GM21390 (cell line): ENCODE results near the gene TNFRSF1A.

Experiments used
- ATAC-seq: cut with Tn5 transposase; IDR thresholded peaks from one replicate; pipeline ENCODE4 v1.9.1; 2021; ENCODE audit not compliant: unreplicated experiment

TNFRSF1A gene

DNA sequence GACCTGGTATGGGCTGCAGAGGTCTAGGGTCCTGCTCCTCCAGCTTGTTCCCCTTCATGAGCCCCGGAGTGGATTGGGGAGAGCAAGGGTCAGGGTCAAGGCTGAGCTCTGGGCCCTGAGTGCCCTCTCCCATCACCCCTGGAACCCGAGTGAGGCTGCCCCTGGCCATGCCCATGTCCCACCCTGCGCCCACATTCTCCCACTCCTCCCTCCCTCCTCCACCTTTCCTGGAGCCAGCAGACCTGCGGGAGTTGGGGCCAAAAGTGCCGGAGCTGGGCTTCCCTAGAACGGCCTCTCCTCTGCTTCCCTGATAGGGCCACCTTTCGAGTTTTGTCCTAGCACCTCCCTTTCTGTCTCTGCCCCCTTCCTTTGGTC is 32.9 kb upstream of the TNFRSF1A start:
- no peak for ATAC-seq

DNA sequence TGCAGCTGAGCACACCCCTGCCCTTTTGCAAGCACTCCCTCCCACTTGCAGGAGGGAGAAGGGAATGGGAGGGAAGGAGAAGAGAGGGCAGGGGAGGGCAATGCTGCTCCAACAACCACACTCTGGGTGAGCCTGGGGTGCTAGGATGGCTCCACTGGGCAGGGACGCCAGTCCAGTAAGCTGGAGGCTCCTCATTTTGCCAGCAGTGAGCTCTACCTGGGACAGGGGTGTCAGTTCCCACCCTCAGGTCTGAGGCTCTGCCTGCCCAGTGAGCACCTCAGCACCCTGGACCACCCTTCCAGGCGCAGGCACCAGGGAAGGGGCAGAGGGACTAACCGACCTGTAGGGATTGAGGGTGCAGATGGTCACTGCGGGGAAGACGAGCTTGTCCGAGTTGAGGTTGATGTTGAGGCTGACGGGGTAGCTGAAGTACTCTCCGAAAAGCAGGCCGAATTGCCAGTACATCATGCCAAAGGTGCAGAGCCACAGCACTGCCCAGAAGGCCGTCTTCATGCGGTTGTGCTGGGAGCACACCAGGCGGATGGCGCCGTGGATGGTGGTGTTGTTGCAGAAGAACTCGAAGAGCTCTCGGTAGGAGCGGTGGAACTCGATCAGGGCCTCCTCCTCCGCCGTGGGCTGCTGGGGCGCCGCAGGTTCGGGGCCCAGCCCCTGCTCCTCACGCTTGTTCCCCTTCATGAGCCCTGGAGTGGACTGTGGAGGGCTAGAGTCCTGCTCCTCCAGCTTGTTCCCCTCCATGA is 32.3 kb upstream of the TNFRSF1A start:
- no peak for ATAC-seq

DNA sequence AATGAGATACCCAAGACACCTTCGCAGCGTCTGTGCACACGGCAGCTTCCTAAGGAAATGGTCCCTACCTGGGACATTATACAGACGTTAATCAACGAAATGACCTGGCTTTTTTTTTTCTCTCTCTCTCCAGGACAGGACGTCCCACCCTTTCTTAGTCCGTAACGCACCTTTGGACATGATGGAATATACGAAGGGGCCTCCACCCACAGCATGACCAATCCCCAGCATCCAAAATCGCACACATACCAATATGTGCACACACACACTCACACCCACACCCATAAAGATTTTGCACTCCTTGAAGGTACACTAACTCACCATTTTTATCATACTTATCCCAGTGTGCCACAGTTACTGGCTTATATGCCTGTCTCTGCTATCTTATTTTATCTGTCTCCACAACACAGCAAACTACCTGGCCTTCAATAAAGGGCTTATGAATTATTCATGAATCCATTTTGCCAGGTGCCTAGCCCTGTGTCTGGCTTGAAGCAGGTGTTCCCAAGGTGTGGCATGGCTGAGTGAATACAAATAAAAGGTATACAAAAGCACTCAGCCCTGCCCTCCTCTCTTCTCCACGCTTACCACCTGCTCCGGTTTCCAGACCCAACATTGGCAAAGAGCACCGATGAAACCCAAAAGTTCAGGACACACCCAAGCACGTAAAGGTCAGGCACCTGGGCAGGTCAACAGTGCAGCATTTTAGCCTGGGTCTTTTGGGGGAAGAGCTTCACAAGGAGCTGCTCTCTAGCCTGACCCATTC is 31.3 kb upstream of the TNFRSF1A start:
- no peak for ATAC-seq

DNA sequence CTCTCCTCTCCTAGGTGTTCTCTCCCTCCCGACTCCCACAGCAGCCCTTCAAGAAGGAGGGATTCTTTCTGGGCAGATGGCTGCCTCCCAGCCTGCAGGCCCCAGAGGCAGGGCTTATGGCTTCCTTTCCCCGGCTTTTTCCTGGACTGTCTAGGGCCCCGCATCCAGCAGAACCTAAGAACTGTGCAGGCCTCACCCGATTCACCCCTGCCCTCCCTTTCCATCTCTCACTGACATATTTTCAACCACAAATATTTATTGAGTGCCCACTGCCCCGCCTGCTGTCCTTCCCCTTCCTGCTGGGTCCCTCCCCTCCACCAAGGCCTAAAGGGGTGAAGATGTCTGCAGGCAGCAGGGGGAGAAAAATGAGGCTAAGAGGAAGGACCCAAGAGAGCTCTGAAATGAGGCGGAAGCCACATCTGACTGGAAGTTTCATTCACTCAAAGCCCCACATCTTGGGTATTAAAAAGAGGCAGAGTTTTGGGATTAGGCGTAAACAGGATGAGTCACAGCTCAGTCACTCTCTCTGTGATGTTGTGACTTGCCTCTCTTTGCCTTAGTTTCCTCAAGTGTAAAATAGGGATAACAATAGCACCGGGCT is 30.6 kb upstream of the TNFRSF1A start:
- no peak for ATAC-seq

DNA sequence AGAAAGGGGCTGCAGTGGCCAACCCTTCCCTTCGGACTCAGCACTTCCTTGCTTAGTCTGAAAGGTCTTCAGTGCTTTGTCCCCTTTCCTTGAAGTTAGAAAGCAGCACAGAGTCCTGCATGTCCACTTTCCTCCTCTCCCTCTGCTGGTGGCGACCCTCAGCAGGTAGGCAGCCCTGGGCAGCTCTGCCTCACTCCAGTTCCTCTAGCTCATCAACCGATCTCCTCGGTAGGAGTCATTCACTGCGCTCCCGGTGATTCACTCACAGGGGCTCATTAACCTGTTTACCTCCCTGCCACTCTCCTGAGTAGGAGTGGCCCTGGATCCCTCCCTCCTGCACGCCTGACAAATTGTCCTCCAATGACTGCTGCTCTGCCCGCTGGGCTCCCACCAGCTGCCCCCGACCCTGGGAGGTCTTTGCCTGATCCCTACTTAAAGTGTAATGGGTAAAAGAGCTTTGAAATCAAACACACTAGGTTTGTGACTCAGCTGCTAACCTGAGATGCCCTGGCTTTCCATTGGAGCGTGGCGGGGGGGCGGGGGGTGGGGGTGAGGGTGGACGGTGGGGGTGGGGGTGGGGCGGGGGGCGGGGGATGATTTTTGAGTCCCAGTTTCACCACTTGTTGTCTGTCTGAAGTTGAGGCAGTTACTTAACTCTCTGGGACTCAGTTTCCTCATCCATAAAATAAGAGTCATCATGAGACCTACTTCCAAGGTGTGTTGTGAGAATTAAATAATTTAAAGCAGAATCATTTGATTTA is 29.3 kb upstream of the TNFRSF1A start:
- no peak for ATAC-seq

DNA sequence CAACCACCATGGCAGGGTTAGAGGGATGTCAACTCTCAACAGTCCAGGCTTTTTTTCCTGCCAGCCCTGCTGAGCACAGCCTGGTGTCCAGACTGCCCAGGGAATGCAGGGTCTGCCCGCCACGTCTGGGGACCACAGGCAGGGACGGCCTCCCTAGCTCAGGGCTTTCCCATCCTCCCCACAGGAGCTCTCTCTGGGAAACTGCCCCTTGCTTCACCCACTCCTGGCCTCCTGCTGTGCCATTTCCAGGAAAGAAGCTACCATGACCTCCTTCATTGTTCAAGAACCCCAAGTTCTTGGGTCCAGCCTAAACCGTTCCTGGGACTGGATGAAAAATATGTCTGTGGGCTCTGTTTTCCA is 28.7 kb upstream of the TNFRSF1A start:
- no peak for ATAC-seq

DNA sequence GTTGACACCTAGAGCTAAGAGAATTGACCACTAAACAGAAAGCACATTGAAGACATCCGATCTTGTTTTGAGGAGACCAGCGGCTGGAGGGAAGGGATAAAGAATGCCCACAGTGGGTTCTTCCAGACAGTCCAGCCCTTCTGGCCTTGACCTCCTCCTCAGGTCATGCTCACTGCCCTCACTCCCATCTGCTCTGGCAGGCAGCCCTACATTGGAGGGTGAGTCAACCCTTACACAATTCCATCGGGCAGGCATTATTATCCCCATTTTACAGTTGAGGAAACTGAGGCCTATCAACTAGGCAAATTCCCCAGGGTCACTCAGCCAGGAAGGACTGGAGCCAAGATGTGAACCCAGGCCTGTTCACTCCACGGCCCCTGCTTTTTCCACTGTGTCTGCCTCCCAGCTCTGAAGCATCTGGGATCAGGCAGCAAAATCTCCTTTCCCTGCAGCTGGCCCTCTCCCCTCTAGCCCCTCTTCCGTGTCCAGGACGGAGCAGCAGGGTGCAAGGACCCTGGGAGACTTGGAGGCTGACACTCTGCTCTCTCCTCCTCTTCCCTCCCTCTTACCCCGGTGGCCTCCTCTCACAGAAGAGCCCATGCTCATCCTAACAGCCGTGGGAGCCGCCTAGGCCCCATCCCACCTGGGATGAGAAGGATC is 28.2 kb upstream of the TNFRSF1A start:
- ATAC-seq, result no peak

DNA sequence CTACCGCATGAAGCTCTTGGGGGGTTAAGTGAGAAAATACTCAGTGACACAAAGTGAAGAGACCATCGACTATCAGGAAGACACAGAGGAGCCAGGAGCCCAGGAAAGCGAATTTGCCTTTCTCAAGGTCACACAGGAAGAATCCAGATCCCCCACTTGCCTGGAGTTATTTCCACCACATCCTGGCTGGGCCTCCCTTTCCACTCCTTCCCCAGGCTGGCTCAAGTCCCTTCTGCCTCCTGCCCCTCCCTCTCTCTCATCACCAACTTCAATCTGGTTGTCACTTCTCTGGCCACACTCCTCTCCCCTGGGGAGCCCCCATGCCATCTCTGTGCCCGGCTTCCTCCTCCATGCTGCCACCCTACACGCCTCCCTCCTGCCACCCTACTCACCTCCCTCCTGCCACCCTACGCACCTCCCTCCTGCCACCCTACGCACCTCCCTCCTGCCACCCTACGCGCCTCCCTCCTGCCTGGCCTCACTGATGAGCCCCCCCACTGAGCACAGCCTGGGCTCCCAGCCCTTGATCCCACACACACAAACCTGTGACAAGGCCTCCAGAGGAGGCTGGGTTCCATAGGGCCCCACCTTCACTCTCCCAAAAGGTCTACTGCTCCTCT is 27.1 kb upstream of the TNFRSF1A start:
- ATAC-seq, result no peak

DNA sequence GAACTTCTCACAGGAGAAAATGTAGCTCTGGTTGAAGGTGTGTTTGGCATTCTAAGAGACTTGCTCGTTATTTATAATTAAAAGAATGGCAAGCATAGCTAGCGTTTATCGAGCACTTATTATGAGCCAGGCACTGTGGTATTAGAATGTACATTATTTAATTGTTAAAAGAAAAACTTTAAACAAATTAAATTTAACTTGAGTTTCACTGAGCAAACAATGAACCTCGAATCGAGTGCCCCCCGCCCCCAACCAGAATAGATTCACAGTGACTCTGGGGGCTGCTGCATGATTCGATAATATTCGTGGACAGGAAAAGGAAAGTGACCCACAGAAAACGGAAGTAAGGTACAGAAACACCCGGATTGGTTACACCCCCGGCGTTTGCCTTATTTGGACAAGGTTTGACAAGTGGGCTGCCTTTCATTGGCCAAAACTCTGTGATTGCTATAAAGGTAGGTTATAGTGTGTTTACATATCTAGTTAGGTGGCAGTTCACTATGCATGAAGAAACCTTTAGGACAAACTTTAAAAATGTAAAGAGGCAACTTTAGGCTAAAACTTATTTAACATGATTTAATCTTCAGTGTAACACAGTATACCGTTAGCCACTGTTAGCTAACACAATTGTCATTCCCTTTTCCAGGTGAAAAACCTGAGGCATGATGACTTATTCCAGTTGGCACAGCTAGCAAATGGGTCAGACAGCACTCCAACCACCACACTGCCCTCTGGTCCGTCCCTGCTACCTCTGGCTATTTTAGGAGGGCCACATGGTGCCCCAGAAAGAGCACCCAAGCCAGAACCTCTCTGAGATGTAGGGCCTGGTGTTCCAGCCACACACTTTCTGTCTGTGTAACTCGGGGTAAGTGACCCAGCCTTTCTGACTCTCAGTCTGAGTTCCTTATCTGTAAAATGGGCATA is 26.4 kb upstream of the TNFRSF1A start:
- no peak for ATAC-seq

DNA sequence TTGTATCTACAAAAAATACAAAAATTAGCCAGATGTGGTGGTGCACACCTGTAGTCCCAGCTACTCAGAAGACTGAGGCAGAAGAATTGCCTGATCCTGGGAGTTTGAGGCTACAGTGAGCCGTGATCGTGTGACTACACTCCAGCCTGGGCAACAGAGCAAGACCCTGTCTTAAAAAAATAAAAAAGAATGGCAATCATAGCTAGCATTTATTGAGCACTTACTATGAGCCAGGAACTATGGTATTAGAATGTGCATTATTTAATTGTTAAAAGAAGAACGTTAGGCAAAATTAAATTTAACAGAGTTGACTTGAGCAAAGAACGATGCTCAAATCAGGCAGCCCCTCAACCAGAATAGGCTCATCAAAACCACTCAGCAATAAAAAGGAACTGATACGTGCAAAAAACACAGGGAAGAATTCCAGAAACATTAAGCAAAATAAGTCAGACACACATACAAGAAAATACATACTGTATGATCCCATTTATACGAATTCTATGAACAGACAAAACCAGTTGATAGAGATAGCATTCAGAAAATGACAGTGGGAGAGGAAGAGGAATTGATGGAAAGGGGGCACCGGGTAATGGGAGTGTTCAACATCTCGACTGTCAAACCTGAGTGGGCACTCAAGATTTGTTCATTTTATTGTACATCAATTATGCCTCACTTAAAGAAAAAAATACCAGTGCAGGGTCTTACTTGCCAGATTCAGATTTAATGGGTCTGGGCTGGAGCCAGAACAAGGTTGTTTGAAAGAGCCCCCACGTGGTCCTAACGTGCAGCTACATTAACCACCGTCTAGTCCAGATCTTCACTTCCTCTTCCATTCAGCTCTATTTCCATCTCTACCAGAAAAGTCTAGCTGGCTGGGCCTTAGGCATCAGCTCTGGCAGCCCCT is 25.4 kb upstream of the TNFRSF1A start:
- ATAC-seq, result no peak

DNA sequence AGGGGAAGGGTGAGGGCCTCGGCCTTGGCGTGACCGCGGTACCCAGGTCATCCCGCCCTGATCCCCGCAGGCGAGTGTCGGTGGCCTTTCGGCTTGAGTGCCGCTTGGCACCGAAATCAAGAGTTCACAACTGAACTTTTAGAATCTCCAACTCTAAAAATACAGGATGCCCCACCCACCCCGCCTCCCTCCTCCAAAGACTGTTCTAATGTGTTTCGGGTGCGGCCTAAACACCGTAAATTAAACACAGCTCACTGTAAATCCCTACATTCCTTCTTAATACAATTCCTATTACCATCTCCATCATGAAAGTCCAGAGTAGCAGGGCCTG is 22.1 kb upstream of the TNFRSF1A start:
- no peak for ATAC-seq

DNA sequence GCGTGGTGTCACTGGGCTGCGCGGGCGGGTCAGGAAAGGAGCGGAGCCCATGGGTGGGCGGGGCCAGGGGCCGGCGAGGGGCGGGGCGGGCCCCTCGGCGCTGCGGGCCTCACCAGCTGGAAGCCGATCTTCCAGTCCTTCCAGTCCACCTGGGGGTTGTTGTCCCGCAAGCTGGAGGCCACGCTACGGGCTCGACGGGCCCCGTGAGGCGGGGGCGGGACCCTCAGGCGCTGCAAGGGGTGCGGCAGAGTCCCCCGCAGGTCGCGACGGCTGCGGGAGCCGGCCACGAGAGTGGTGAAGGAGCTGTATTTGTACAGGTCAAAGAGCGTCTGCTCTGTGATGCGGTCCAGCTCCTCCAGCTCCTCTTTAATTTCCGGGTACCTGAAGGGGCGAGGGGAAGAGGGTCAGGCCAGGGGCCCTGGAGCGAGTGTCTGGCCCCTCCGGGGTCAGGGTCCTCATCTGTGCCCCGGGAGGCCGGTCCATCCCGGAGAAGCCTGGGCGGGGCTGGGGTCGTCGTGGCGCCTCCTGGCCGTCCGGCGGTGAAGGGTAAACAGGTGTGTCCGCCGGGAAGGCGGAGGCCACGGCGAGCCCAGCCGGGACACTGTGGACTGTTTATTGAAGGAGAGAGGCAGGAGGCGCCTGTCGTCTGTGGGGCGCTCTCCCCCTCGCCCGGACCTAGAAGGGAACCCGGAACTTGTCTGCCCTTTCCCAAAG is 21.6 kb upstream of the TNFRSF1A start:
- no peak for ATAC-seq

DNA sequence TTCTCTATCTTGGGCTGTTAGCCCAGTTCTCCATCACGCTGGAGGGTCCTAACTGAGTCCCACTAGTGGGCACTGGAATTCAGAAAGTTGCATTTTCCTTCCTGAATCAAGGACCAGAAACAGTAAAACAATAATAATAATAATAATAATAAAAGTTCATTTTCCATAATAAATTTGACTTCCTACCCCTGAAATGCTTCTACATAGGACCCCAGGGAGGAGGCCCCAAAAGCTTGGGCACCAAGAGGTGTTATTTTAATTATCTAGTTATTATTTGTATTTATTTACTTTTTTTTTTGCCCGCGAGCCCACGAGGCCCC is 21.1 kb upstream of the TNFRSF1A start:
- ATAC-seq, result no peak

DNA sequence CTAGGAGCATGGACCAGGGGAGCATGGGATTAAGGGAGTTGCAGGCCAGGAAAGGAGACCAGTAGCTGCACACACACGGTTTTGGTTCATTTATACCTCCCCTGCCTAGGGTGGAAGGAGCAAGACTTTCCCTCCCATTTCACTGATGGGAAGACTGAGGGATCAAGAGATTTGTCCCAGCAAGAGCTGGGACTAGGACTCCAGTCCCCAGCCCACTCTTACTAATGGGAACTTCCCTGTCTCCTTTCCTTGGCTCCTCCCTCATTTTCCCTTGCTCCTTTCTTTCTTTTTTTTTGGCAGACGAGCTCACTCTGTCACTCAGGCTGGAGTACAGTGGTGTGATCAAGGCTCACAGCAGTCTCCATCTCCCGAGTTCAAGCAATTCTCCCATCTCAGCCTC is 20.5 kb upstream of the TNFRSF1A start:
- no peak for ATAC-seq

DNA sequence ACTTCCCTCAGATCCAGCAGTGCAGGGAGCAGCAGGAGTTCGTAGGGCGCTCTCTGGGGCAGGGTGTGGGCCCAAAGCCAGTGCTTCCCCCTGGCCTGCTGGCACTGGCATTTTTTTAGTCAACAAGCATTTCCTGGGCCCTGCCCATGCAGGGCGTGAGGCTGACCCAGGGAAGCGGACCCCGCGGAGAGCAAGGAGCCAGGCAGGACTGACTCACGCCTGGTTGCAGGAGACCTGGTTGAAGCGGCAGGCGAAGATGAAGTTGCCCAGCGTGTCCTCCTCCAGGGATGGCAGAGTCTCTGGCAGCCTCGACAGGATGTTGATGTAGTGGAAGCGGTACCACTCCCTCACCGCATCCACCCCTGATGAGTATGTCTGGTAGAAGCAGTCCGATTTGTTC is 20.0 kb upstream of the TNFRSF1A start:
- ATAC-seq, result no peak

DNA sequence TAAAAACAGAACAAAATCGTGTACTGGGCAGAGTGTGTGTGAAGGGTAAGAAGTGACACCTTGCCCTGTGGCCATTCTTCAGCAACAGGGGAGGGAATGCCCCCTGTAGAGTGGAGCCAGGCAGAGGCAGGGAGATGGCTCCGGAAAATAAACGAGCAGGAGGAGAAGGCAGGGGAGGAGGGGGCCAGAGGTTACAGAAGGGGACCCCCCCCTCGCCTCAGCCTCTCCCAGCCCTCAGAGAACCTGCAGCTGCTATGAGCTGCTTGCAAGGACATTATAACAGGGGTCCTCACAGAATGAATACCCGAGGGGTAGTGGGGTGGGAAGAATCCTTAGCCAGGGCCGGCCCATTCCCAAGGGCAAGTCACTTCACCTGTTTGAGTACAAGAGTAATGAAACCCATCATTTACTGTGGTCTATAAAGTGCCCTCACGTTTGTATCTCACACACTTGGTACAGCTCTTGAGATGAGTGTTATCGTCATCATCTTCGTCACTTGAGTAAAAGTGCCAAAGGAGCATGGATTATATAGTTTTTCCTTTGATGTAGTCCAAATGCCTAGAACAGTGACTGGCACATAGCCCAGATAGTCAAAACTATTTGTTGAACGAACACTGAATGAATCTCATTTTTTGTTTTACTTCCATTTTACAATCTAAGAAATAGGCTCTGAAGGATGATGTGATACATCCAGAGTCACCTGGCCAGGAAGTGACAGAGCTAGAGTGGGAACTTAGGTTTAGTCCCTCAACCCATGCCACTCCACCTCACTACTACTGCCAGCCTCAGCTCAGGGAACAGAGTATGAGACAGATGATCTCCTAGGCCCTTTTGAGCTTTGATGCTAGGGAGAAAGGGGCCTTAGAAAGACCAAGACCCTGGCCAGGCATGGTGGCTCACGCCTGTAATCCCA is 19.0 kb upstream of the TNFRSF1A start:
- no peak for ATAC-seq

DNA sequence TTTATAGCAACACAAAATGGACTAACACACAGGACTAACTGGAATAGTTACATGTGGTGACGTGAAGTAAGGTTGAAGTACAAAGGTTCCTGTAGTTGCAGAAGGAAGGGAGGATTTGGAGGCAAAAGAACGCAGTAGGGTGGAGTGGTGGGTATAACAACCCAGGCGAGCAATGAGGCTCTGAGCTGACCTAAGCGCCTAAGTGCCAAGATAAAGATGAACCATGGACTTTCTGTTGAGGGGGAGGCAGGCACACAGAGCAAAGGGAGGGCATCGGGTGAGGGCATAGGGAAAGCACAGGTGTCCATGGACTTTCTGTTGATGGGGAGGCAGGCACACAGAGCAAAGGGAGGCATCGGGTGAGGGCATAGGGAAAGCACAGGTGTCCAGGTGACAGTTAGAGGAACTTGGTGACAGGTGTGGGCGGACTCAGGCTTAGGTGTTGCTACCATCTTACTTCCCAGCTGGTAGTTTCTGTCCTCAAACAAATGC is 18.2 kb upstream of the TNFRSF1A start:
- ATAC-seq, result no peak
